Activated CD4-positive, alpha-beta T cell treated with anti-CD3 and anti-CD28 coated beads, Interleukin-2, Interleukin-4, amounts not matched to agents 100 ng/mL and 50 ng/mL, durations not matched to agents 16 hours and 8 hours (primary cell): ENCODE results near the gene CIITA.

ENCODE experiments used
- DNase-seq: peaks from one replicate; pipeline ENCODE4 v3.0.0-alpha.2; 2020; ENCODE audit warnings: low spot score

The CIITA gene

DNA sequence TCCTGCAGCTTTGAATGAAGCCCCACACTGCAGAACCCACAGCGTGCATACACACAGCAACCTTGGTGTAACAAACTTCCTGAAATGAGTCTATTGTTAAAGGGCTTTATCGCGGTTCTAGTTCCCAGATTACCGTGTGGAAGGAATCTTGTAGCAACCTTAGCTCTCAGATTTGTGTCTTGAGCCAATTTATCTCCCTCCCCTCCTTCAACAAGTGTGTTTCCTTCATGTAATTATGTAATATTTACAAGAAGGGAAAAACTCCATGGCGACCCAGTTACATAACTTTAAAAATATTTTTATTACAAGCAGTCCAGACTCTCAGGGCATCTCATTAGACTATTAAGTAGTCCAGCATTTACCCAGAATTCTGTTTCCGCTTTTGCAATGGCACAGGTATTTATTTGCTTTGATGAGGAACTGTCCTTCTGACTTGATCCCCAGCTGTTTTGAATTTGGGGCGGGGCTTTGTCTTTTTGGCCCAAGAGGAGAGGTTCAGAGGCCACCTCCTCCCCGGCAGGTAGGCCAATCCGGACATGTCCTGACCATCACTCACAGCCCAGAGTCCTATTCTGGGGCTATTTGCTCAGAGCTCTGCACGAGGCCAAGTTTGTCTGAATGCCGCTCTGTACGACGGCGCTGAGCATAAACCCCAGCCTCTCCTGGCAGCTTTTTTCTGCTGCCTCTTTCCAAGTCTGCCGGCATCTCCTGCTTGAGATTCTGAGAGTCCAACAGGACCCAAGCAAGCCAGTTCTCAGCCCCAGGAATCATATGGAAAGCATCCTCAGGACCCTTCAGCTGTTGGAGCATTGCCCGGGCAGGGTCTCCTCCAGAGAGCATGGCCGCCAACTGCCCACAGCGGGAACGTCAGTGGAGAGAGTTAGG is 103.0 kb downstream of the CIITA start:
- no peak for DNase-seq

DNA sequence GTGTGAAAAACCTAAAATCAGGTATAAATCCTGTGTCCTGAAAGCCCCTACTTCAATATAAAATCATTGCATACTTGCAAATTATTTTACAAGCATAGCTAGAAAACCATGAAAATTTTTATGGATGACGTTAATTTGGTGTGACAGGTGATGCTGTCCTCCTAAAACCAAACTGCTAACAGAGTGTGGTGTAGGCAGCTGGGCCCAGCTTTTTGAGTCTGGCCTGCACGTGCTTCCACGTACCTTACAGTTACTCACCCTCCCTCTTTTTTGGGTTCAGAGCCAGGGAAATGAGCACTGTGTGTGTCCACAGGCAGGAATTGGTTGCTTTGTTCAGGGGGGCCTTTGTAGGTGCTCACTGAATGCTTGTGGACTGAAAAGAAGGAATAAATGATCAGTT is 103.8 kb downstream of the CIITA start:
- DNase-seq = no peak

GRCh38 chr16:10981697-10982216 is 104.8 kb downstream of the CIITA start:
- DNase-seq = peak; percentile 85

DNA sequence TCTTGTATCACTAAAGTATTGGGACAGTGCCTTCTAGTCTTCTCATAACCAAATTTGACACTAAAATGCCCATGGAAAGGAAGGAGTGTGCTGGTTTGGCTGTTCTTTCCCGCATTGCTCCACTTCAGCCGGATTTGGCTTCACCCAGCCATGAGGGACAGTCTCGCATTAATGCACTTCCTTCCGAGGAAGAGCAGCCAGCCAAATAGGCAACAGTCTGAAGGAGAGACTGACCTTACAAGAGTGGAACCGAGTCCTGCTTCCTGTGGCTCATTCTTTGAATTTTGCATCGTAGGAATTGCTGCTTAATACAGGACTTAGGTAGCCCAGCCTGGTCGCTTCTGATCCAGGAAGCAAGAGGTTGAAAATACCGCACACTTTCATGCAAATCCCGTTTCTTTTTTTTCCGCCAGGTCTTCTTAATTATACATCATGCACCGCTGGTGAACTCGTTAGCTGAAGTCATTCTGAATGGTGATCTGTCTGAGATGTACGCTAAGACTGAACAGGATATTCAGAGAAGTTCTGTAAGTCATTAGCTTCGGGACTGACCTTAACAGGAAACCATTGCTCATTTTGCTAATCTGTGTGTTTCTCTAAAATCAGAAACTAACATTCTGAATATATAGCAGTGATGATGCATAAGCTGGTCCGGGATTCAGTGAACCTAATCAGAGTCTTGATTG is 105.6 kb downstream of the CIITA start:
- peak; percentile 72 for DNase-seq

DNA sequence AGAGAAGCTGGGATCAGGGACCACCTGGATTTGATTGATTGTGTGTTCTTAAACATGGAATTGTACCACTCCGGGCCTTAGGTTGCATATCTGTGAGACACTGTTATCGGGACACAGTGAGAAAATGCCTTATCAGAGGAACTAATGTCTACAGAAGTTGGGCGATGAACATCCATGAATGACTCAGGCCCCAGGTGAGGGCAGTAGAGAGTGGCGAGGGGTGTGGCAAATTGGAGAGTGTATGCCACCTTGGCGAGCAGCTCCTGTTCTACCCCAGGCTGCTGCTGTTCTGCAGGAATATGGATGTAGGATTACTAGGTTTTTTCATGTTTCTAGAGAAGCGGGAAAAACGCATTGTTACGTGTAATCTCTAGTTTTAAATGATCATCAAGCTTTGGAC is 106.2 kb downstream of the CIITA start:
- peak; percentile 54 for DNase-seq

- peak; percentile 64 for DNase-seq
Observed at GRCh38 chr16:10984509-10984908, 107.5 kb downstream of the CIITA start.
